Activated CD4-positive, alpha-beta T cell treated with anti-CD3 and anti-CD28 coated beads for 24 hours (primary cell): ENCODE data around the gene ZFAND2B.
A peak's percentile ranks its signal among the peaks of the same experiment; 100 is the strongest.
"Not testable (repeated sequence)": the region's sequence is repeated elsewhere in the genome, so short reads cannot be mapped to it uniquely, and the experiment has no call there.

Experiments
- DNase-seq, 2 donors: peaks; one replicate each; pipeline ENCODE4 v3.0.0-alpha.2; 2020; ENCODE audit warnings: low read depth in 2 of 2

ZFAND2B gene

DNA sequence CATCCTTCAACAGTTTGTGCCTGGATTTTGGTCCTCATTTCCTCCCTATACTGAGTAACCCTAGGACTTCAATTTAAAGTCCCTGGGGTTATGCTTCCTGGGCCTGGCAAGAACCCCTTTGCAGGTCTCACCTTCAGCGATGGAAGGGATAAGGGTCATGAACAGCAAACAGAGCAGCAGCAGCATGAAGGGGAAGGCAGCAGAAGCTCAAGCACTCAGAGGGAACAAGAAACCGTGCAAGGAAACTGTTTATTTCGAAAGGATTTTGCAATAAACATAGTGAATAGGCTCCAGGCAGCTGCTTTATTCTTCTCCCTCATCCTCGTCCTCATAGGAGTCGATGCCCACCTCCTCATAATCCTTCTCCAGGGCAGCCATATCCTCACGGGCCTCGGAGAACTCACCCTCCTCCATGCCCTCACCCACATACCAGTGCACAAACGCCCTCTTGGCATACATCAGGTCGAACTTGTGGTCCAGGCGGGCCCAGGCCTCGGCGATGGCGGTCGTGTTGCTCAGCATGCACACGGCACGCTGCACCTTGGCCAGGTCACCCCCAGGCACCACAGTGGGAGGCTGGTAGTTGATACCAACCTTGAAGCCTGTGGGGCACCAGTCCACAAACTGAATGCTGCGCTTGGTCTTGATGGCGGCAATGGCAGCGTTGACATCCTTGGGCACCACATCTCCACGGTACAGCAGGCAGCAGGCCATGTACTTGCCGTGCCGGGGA is 43.6 kb downstream of the ZFAND2B start:
- no peak for DNase-seq

DNA sequence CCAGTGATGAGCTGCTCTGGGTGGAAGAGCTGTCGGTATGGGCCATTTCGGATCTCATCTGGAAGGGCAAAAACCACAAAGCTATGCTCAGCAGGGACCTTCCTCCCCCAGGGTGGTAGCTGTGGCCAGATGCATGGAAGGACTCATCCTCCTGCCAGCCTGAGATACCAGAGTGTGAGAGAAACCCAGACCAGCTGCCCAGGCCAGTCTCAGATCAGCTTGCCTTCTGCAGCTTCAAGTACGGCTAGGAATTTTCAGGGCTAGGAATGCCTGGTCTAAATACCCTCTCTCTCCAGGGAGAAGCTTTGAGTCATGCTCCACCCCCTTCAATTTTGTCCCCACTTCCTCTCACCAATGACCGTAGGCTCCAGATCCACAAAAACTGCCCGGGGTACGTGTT is 45.1 kb downstream of the ZFAND2B start:
- no peak for DNase-seq

DNA sequence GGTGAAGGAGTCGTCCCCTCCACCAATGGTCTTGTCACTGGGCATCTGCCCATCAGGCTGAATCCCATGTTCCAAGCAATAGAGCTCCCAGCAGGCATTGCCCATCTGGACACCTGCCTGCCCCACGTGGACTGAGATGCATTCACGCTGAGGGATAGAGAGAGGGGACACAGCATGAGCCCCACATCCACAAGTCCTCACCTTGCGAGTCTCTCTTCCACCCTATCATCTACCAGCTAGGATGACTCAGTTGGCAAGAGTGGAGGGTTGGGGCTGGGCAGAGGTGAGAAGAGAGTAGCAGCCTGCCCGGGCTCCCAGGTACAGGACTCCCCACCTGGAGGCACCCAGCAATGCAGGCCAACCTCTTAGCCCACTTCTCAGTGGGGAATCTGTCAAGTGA is 45.5 kb downstream of the ZFAND2B start:
- DNase-seq: no peak

DNA sequence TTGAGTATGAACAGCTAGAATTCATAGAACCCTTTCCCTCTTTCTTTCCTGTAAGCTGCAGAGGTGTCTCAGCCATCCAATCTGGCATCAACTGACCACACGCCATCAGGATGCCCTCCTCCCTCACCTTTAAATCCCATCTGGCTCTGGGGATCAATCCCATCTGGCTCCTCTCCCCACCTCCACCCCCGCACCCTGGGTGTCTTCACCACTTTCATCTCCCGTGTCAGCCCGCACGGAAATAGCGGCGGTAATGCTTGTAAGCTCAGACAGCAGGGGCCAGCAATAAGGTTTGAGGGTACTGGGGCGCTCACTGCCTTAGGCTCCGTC is 46.0 kb downstream of the ZFAND2B start:
- DNase-seq: no peak

DNA sequence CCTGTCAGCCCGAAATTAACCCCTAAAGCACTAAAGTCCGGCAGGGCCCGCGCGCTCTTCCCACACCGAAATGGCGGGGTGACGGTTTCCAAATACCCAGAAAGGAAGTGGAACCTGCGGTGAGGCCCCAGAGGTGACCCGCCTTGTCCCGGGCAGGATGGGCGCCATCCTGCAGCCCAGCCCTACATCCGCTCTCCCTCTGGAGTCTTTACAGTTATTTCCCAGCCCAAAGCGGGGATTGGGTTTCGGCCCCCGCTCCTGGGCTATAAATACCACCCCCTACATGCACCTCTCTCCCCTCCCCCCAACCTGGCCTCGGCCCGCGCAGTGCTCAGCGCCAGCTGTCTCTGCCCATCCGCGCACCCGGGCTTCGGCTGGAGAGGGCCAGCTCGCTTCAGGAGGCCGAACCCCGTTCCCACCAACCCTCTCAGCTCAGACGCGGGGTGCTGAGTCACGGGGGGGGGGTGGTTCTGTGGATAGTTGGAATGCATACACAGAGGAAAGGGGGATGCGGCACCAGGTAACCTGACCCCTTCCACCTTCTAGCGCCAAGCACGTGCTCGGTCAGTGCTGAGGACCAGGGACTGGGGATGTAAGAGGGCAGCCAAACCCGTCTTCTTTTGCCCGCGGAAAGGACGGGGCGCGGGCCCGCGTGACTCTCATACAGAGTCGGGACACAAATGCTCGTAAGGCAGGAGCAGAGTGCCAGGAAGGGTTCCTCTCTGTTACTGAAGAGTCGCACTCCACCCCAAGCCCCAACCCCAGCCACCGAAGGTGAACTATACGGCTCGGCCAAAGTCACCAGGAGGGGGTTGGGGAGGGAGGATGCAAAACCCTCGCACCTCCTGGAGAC is 46.5 kb downstream of the ZFAND2B start, which contains the start of gene TUBA4B:
Gene TUBA4B (plus strand): TSS at position 344 of the 853 bp plus-strand sequence. CDS start 165 bp downstream, at position 509.
- DNase-seq: peak in 1 of 2 donors; percentile 43

DNA sequence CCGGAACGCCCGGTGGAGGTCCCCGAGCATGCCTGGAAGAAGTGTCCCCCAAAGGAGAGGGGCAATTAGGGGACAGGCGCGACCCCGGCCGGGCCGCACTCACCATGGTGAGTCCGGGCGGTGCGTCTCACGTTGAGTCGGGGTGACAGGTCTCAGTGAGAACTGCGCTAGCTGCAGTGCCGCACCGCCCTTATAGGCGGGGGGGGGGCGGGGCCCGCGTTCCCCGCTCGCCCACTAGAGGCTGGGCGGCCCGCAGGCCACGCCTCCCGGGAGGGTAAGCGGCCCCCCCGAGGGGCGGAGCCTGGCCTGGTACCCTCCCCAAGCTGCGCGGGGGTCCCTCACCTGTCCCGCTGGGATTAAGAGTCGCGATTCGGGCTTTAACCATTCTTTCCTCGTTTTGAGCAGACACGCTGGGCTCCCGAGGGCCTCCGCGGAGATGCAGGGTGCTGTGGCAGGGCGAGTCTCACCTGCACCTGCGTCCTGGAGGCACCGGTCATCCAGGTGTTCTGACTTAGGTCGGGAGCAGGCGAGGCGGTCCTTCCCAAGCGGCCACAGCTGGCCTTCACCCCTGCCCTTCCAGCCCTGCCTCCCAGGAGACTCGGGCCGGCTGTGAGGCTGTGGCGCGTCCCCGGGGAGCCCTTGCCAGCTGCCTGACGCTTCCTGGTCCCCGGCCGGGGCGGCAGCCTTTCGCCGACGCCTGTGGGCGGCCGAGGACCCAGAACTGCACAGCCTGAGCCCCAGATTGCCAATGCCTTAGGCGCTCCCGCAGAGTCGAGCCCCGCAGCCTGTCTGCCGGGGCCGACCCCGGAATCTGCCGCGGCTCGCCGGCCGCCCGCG is 47.4 kb downstream of the ZFAND2B start, which contains the start of gene TUBA4A:
Gene TUBA4A (minus strand): TSS at position 166 of the 837 bp plus-strand sequence. CDS start 60 bp downstream, at position 106.
- peak; percentile 85 to 89 for DNase-seq

DNA sequence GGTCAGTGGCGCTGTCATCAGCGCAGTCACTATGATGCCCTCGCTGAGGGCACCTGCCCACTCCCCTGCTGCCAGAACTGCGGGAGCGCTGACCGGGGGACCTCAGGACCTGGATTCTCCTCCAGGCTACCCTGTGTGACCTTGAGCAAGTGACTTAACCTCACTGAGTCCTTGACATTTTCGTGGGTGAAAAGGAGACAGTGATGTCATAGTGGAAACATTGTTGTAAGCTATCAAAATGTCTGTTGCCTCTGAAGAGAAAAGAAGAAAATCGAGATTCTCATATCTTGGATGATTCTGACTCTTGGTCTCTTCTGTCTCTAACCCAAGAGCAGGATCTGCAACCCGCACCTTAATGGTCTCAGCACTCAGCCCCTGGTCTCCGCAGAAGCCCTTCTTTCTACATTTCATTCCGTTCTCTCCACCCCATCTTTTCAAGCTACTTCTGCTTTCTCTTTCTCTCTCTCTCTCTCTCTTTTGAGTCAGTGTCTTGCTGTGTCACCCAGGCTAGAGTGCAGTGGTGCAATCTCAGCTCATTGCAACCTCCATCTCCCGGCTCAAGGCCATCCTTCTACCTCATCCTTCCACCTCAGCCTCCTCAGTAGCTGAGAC is 48.1 kb downstream of the ZFAND2B start:
- no peak for DNase-seq

DNA sequence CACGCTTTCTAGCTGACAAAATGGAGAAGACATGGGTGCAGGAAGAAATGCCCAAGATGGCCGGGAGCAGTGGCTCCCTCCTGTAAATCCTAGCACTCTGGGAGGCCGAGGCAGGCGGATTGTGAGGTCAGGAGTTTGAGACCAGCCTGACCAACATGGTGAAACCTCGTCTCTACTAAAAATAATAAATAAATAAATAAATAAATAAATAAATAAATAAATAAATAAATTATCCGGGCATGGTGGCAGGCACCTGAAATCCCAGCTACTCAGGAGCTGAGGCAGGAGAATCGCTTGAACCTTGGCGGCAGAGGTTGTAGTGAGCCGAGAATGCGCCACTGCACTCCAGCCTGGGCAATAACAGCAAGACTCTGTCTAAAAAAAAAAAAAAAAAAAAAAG is 52.4 kb downstream of the ZFAND2B start:
- DNase-seq: not testable (repeated sequence)
